ENCODE results near the gene CST3. TPM values are rescaled to one million over a fixed set of nuclear protein-coding genes. Genes with fewer than 3 reads are reported as not detected.
"Not testable (repeated sequence)": the region's sequence is repeated elsewhere in the genome, so short reads cannot be mapped to it uniquely, and the experiment has no call there.

CST3 gene
- 132 and 163 TPM in 2 replicates for total RNA-seq

- DNase-seq (ENCODE audit: low read depth, low spot score), result peak; percentile 60
Observed at GRCh38 chr20:23637282-23638221, at the start of gene CST3. TSS of gene CST3 (minus strand) at chr20:23637955. CDS start at chr20:23637862, 93 bp downstream.

GRCh38 chr20:23686046-23686750 lies 48.4 kb upstream of the CST3 start:
- no peak for DNase-seq (ENCODE audit: low read depth, low spot score)

- DNase-seq (ENCODE audit: low read depth, low spot score), result not testable (repeated sequence)
Observed at GRCh38 chr20:23685529-23685896, 47.8 kb upstream of the CST3 start.

GRCh38 chr20:23684261-23684660 lies 46.5 kb upstream of the CST3 start:
- DNase-seq (ENCODE audit: low read depth, low spot score), result no peak

- no peak for DNase-seq (ENCODE audit: low read depth, low spot score)
Observed at GRCh38 chr20:23683807-23684206, 46.1 kb upstream of the CST3 start.

GRCh38 chr20:23683281-23683680 lies 45.5 kb upstream of the CST3 start:
- DNase-seq (ENCODE audit: low read depth, low spot score), result no peak

- DNase-seq (ENCODE audit: low read depth, low spot score), result no peak
Observed at GRCh38 chr20:23680146-23680545, 42.4 kb upstream of the CST3 start.

- no peak for DNase-seq (ENCODE audit: low read depth, low spot score)
Observed at GRCh38 chr20:23679133-23680092, 41.7 kb upstream of the CST3 start.

- DNase-seq (ENCODE audit: low read depth, low spot score), result no peak
Observed at GRCh38 chr20:23673209-23673608, 35.5 kb upstream of the CST3 start.

GRCh38 chr20:23672158-23672557 lies 34.4 kb upstream of the CST3 start:
- no peak for DNase-seq (ENCODE audit: low read depth, low spot score)

- no peak for DNase-seq (ENCODE audit: low read depth, low spot score)
Observed at GRCh38 chr20:23671479-23671878, 33.7 kb upstream of the CST3 start.

- no peak for DNase-seq (ENCODE audit: low read depth, low spot score)
Observed at GRCh38 chr20:23670361-23670760, 32.6 kb upstream of the CST3 start.

GRCh38 chr20:23669866-23670265 lies 32.1 kb upstream of the CST3 start:
- DNase-seq (ENCODE audit: low read depth, low spot score), result no peak

GRCh38 chr20:23669327-23669726 lies 31.6 kb upstream of the CST3 start:
- DNase-seq (ENCODE audit: low read depth, low spot score), result no peak

- peak; percentile 13 for DNase-seq (ENCODE audit: low read depth, low spot score)
Observed at GRCh38 chr20:23668477-23668951, 30.8 kb upstream of the CST3 start.

GRCh38 chr20:23667666-23668065 lies 29.9 kb upstream of the CST3 start:
- DNase-seq (ENCODE audit: low read depth, low spot score), result no peak

- DNase-seq (ENCODE audit: low read depth, low spot score), result no peak
Observed at GRCh38 chr20:23666698-23667097, 28.9 kb upstream of the CST3 start.

- DNase-seq (ENCODE audit: low read depth, low spot score), result no peak
Observed at GRCh38 chr20:23666189-23666588, 28.4 kb upstream of the CST3 start.

GRCh38 chr20:23664954-23665353 lies 27.2 kb upstream of the CST3 start:
- DNase-seq (ENCODE audit: low read depth, low spot score), result no peak

- not testable (repeated sequence) for DNase-seq (ENCODE audit: low read depth, low spot score)
Observed at GRCh38 chr20:23664046-23664445, 26.3 kb upstream of the CST3 start.

GRCh38 chr20:23663180-23663579 lies 25.4 kb upstream of the CST3 start:
- no peak for DNase-seq (ENCODE audit: low read depth, low spot score)
